ENCODE results near the gene RNF20. TPM values are rescaled to one million over a fixed set of nuclear protein-coding genes. Genes with fewer than 3 reads are reported as not detected.

The RNF20 gene
- total and polyA plus RNA-seq, 2 of the 13 experiments (the other 11 are each of a cell fraction or from before 2014, with no cell fraction given) = 12.7 to 37.6 TPM

GRCh38 chr9:101498323-101498722, 35.3 kb upstream of the RNF20 start (continued):
- TF ChIP-seq ZBTB7B (CRISPR knock-in tag; IDR thresholded peaks at IDR 0.05) = no peak
- no peak for TF ChIP-seq ZNF629 (CRISPR knock-in tag; conservative IDR thresholded peaks at IDR 0.05)
- TF ChIP-seq SRSF1 (optimal IDR thresholded peaks at IDR 0.05; ENCODE audit: low read depth, low read length) = no peak

GRCh38 chr9:101504188-101504587, 29.5 kb upstream of the RNF20 start:
- Histone ChIP-seq H3K4me2 (ENCODE audit: low read depth, low read length) (no peak overlapping the region), H3K27ac (ENCODE audit: extremely low read length, insufficient read depth, low read length) (no peak overlapping the region), H3K9me3 (ENCODE audit: low read length) (no peaks in the 10 kb centered on the region), H3K4me1 (ENCODE audit: insufficient read depth, low read length) (peaks cover 9% of the 10 kb centered on the region), H2AFZ (ENCODE audit: low read length) (no peak overlapping the region), H4K20me1 (ENCODE audit: insufficient read depth, low read length) (no peaks in the 10 kb centered on the region), H3K27me3 (ENCODE audit: control insufficient read depth in 1 of 2, insufficient read depth in 2 of 2, low read length in 2 of 2) (peaks cover 0 to 6% of the 10 kb centered on the region in 2 experiments; a peak in 1 of 5 replicates), H3K9ac (ENCODE audit: insufficient read depth, low read depth, low read length) (no peak overlapping the region), H3K36me3 (replicated peaks in 1 of 2; ENCODE audit: control insufficient read depth in 1 of 2, insufficient read depth in 2 of 2, low read length in 2 of 2) (no peaks in the 10 kb centered on the region), H3K79me2 (ENCODE audit: insufficient read depth, low read length) (no peaks in the 10 kb centered on the region), H3K4me3 (replicated peaks in 1 of 3; ENCODE audit: insufficient read depth in 1 of 3, low read depth in 2 of 3, low read length in 3 of 3) (no peak overlapping the region)
- in situ Hi-C loops (cut with HindIII; ENCODE audit: extremely low pct_ligation_motif_present, low pct_unique_long_range_greater_than_20kb) (no loop called here), intact Hi-C loops (cut with micrococcal nuclease; ENCODE audit: unreplicated experiment) (no loop called here)
- CTCF ChIA-PET (ENCODE audit: low intra/inter-chr PET ratio, low total read pairs) = no interaction called here
- no peak for DNase-seq (ENCODE audit: low spot score)
- BruUV-seq (replicated peaks) = no TSS peak
- POLR2A ChIA-PET = no interaction called here
- no peak for FAIRE-seq
- no peak for TF ChIP-seq NONO (IDR thresholded peaks at IDR 0.05)
- no peak for TF ChIP-seq NONO (CRISPR knock-in tag; conservative IDR thresholded peaks at IDR 0.05)
- TF ChIP-seq DNMT1 (CRISPR knock-in tag; IDR thresholded peaks at IDR 0.05) = no peak
- TF ChIP-seq ZFP36 (IDR thresholded peaks at IDR 0.05; ENCODE audit: borderline replicate concordance, low read depth, low read length, partially characterized antibody) = no peak
- TF ChIP-seq ZNF350 (CRISPR knock-in tag; IDR thresholded peaks at IDR 0.05; ENCODE audit: borderline replicate concordance, low read depth) = no peak
- no peak for TF ChIP-seq ZEB1 (IDR thresholded peaks at IDR 0.05; ENCODE audit: insufficient replicate concordance, low read depth)
- no peak for TF ChIP-seq NFRKB (IDR thresholded peaks at IDR 0.05)
- TF ChIP-seq IRF1 (CRISPR knock-in tag; IDR thresholded peaks at IDR 0.05; ENCODE audit: low read depth) = no peak
- no peak for TF ChIP-seq SAFB2 (CRISPR knock-in tag; IDR thresholded peaks at IDR 0.05; ENCODE audit: borderline replicate concordance, low read depth)
- TF ChIP-seq ZNF331 (CRISPR knock-in tag; IDR thresholded peaks at IDR 0.05) = no peak
- no peak for TF ChIP-seq FOSL2 (CRISPR knock-in tag; IDR thresholded peaks at IDR 0.05)
- no peak for ATAC-seq

Measured in HepG2 (cell line).